GM23338 (cell line): ENCODE data around the gene CDAN1. TPM values are rescaled to one million over a fixed set of nuclear protein-coding genes. Genes with fewer than 3 reads are reported as not detected.

Source experiments
- ATAC-seq: fragments of 200-7000 bp; cut with Tn5 transposase; 3 replicates; pipeline ENCODE4 v1.9.1; 2020
- DNase-seq: peaks from one replicate; pipeline ENCODE4 v3.0.0-alpha.2; 2015; ENCODE audit warnings: low spot score
- H2AFZ ChIP-seq: fragments of 200-600 bp; sonication (generic); 2 replicates; pipeline ENCODE4 v1.8.0; 2016; ENCODE audit warnings: antibody characterized with exemption, mild to moderate bottlenecking, moderate library complexity
- H3F3A ChIP-seq: fragments of 200-600 bp; sonication (generic); replicated peaks from 2 replicates; pipeline ENCODE4 v1.8.0; 2017; ENCODE audit warnings: antibody characterized with exemption, mixed run types, low read depth
- H3K27ac ChIP-seq: fragments of 200-600 bp; sonication (generic); 2 replicates; pipeline ENCODE4 v1.6.1; 2016; ENCODE audit warnings: low read depth
- H3K27me3 ChIP-seq: fragments of 200-600 bp; sonication (generic); 2 replicates; pipeline ENCODE4 v1.8.0; 2016; ENCODE audit warnings: mild to moderate bottlenecking, mixed run types, moderate library complexity; ENCODE audit not compliant: insufficient read depth
- H3K36me3 ChIP-seq: fragments of 200-600 bp; sonication (generic); 2 replicates; pipeline ENCODE4 v1.8.0; 2016; ENCODE audit warnings: mild to moderate bottlenecking; ENCODE audit not compliant: insufficient read depth
- H3K4me1 ChIP-seq: fragments of 200-600 bp; sonication (generic); 2 replicates; pipeline ENCODE4 v1.8.0; 2016; ENCODE audit warnings: mild to moderate bottlenecking, moderate library complexity; ENCODE audit not compliant: insufficient read depth
- H3K4me2 ChIP-seq: fragments of 200-600 bp; sonication (generic); 2 replicates; pipeline ENCODE4 v1.7.1; 2017; ENCODE audit warnings: mixed run types
- H3K4me3 ChIP-seq: fragments of 200-600 bp; sonication (generic); 2 replicates; pipeline ENCODE4 v1.6.1; 2016; ENCODE audit warnings: mixed run types
- H3K79me2 ChIP-seq: fragments of 200-600 bp; sonication (generic); replicated peaks from 2 replicates; pipeline ENCODE4 v1.8.0; 2017; ENCODE audit warnings: mild to moderate bottlenecking; ENCODE audit not compliant: insufficient read depth
- H3K9me2 ChIP-seq: fragments of 200-600 bp; sonication (generic); 2 replicates; pipeline ENCODE4 v1.8.0; 2017; ENCODE audit not compliant: insufficient read depth
- H4K20me1 ChIP-seq: fragments of 200-600 bp; sonication (generic); replicated peaks from 2 replicates; pipeline ENCODE4 v1.8.0; 2017; ENCODE audit warnings: mild to moderate bottlenecking; ENCODE audit not compliant: insufficient read depth
- H3K27ac Mint-ChIP-seq: 2 replicates; pipeline ENCODE4 v1.8.0; 2020; ENCODE audit warnings: inconsistent platforms, mild to moderate bottlenecking, moderate library complexity, mixed read lengths
- H3K27me3 Mint-ChIP-seq: 3 replicates; pipeline ENCODE4 v1.8.0; 2022; ENCODE audit warnings: low read depth, mild to moderate bottlenecking, moderate library complexity, mixed read lengths, inconsistent platforms; ENCODE audit not compliant: insufficient read depth, poor library complexity
- H3K36me3 Mint-ChIP-seq: 3 replicates; pipeline ENCODE4 v1.8.0; 2021; ENCODE audit warnings: low read depth, mild to moderate bottlenecking, inconsistent platforms, moderate library complexity, mixed read lengths
- H3K4me1 Mint-ChIP-seq: 3 replicates; pipeline ENCODE4 v1.8.0; 2020; ENCODE audit warnings: mild to moderate bottlenecking, inconsistent platforms, mixed read lengths
- H3K4me3 Mint-ChIP-seq: 3 replicates; pipeline ENCODE4 v1.8.0; 2021; ENCODE audit warnings: moderate library complexity, mild to moderate bottlenecking, inconsistent platforms, mixed read lengths
- H3K9me3 Mint-ChIP-seq: 3 replicates; pipeline ENCODE4 v1.8.0; 2020; ENCODE audit warnings: moderate library complexity, mild to moderate bottlenecking, inconsistent platforms, mixed read lengths
- CREB1 ChIP-seq: fragments of 250-450 bp; sonication (Bioruptor Pico); IDR thresholded peaks from 2 replicates; pipeline ENCODE4 v1.5.0; 2020; ENCODE audit warnings: low read depth, mild to moderate bottlenecking, moderate library complexity
- EZH2 ChIP-seq: fragments of 200-600 bp; sonication (generic); IDR thresholded peaks from one replicate; pipeline ENCODE4 v1.8.0; 2017; ENCODE audit warnings: antibody characterized with exemption, mild to moderate bottlenecking, low read depth; ENCODE audit not compliant: unreplicated experiment
- EZH2phosphoT487 ChIP-seq: fragments of 200-600 bp; sonication (generic); IDR thresholded peaks from one replicate; pipeline ENCODE4 v1.8.1; 2018; ENCODE audit warnings: antibody characterized with exemption; ENCODE audit not compliant: unreplicated experiment
- JUNB ChIP-seq: IDR thresholded peaks from one replicate; pipeline ENCODE4 v1.6.1; 2016; ENCODE audit warnings: antibody characterized with exemption; ENCODE audit not compliant: unreplicated experiment
- NANOG ChIP-seq: IDR thresholded peaks from 2 replicates; pipeline ENCODE4 v1.6.1; 2016; ENCODE audit warnings: antibody characterized with exemption, borderline replicate concordance
- POLR2AphosphoS5 ChIP-seq: IDR thresholded peaks from 2 replicates; pipeline ENCODE4 v1.6.1; 2016; ENCODE audit warnings: antibody characterized with exemption, low read depth
- REST ChIP-seq: IDR thresholded peaks from one replicate; pipeline ENCODE4 v1.6.1; 2018; ENCODE audit warnings: antibody characterized with exemption; ENCODE audit not compliant: unreplicated experiment
- STAT1 ChIP-seq: IDR thresholded peaks from one replicate; pipeline ENCODE4 v1.6.1; 2016; ENCODE audit warnings: antibody characterized with exemption; ENCODE audit not compliant: unreplicated experiment
- ZNF114 ChIP-seq: fragments of 250-450 bp; sonication (Bioruptor Pico); IDR thresholded peaks from 2 replicates; pipeline ENCODE4 v1.5.0; 2020; ENCODE audit warnings: mild to moderate bottlenecking, moderate library complexity
- ZNF331 ChIP-seq: fragments of 250-450 bp; sonication (Bioruptor Pico); IDR thresholded peaks from 2 replicates; pipeline ENCODE4 v1.5.0; 2020; ENCODE audit warnings: low read depth, mild to moderate bottlenecking, moderate library complexity
- ZNF462 ChIP-seq: fragments of 250-450 bp; sonication (Bioruptor Pico); IDR thresholded peaks from 2 replicates; pipeline ENCODE4 v1.5.0; 2020; ENCODE audit warnings: mild to moderate bottlenecking, moderate library complexity
- polyA plus RNA-seq: library from polyadenylated mRNA; unstranded; fragments of >200 nt; fragmentation: Nextera tagmentation; extraction: Ambion mirVana; gene quantifications from 2 replicates; pipeline ENCODE4 v1.2.1, GENCODE V29; 2016
- total RNA-seq: library from RNA; depleted of rRNA; stranded (reverse); fragments of >200 nt; shearing (Covaris generic); gene quantifications from 2 replicates; pipeline ENCODE4 v1.2.3, GENCODE V29; 2014
- TF ChIP-seq, protein P1 (sequence below): IDR thresholded peaks from 2 replicates; pipeline ENCODE4 v1.6.1; 2016; ENCODE audit warnings: antibody characterized with exemption
- TF ChIP-seq, protein P2 (sequence below), 2 experiments: fragments of 200-600 bp in 1 of 2; sonication (generic) in 1 of 2; conservative IDR thresholded peaks; 2 replicates each; pipeline versions ENCODE4 v1.5.1 to v1.6.1; 2016 to 2017; ENCODE audit warnings: antibody characterized with exemption in 2 of 2, low read depth in 2 of 2, mild to moderate bottlenecking in 2 of 2, moderate library complexity in 1 of 2

The CDAN1 gene
- total and polyA plus RNA-seq, 2 experiments from 2014 or later: 6.0 to 14.7 TPM

DNA sequence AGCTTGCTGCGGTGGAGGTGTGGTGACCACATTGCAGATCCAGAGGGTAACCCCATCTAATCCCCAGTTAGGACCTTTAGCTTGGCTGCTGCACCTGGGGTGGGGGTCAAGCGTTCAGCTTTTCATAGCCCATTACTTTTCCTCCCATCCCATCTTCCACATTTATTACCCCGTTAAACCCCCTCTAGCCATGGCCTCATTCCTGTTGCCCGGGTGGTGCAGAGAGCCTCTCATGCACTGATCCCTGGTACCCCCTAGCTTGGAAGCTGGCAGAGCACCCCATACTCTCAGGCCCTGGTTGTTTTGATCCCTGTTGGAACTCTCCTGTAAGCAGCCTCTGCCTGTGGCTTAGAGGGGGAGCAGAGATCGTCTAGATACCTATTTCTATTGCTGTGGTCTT, 20.8 kb downstream of the CDAN1 start:
- DNase-seq (no peak), ATAC-seq (no peak)
- Mint-ChIP-seq H3K27me3 (peaks cover 7% of the 10 kb centered on the region), H3K27ac (no peak overlapping the region; the same call in 1 of the 2 replicates), H3K36me3 (peaks cover 6% of the 10 kb centered on the region; the same call in 2 of the 3 replicates), H3K9me3 (no peaks in the 10 kb centered on the region), H3K4me1 (no peaks in the 10 kb centered on the region), H3K4me3 (no peak overlapping the region)
- Histone ChIP-seq H3K4me3 (no peak overlapping the region), H3K79me2 (no peaks in the 10 kb centered on the region), H3K4me1 (no peaks in the 10 kb centered on the region), H3K27ac (no peak overlapping the region), H3K9me2 (no peaks in the 10 kb centered on the region), H3K36me3 (0 out of 2 replicates have a peak, but pooled peaks cover 4% of the 10 kb centered on the region), H2AFZ (no peak overlapping the region), H3F3A (no peaks in the 10 kb centered on the region), H3K4me2 (no peak overlapping the region), H3K27me3 (no peaks in the 10 kb centered on the region), H4K20me1 (no peaks in the 10 kb centered on the region)
- TF ChIP-seq EZH2: no peak
- no peak for TF ChIP-seq ZNF114 (CRISPR knock-in tag)
- no peak for TF ChIP-seq ZNF462 (CRISPR knock-in tag)
- TF ChIP-seq NANOG: no peak
- TF ChIP-seq REST: no peak
- no peak for TF ChIP-seq POLR2AphosphoS5
- TF ChIP-seq, protein P1, sequence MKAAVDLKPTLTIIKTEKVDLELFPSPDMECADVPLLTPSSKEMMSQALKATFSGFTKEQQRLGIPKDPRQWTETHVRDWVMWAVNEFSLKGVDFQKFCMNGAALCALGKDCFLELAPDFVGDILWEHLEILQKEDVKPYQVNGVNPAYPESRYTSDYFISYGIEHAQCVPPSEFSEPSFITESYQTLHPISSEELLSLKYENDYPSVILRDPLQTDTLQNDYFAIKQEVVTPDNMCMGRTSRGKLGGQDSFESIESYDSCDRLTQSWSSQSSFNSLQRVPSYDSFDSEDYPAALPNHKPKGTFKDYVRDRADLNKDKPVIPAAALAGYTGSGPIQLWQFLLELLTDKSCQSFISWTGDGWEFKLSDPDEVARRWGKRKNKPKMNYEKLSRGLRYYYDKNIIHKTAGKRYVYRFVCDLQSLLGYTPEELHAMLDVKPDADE: no peak
- no peak for TF ChIP-seq CREB1 (CRISPR knock-in tag)
- no peak for TF ChIP-seq STAT1
- TF ChIP-seq ZNF331 (CRISPR knock-in tag): no peak
- TF ChIP-seq JUNB: no peak
- no peak for TF ChIP-seq EZH2phosphoT487
- TF ChIP-seq, protein P2, sequence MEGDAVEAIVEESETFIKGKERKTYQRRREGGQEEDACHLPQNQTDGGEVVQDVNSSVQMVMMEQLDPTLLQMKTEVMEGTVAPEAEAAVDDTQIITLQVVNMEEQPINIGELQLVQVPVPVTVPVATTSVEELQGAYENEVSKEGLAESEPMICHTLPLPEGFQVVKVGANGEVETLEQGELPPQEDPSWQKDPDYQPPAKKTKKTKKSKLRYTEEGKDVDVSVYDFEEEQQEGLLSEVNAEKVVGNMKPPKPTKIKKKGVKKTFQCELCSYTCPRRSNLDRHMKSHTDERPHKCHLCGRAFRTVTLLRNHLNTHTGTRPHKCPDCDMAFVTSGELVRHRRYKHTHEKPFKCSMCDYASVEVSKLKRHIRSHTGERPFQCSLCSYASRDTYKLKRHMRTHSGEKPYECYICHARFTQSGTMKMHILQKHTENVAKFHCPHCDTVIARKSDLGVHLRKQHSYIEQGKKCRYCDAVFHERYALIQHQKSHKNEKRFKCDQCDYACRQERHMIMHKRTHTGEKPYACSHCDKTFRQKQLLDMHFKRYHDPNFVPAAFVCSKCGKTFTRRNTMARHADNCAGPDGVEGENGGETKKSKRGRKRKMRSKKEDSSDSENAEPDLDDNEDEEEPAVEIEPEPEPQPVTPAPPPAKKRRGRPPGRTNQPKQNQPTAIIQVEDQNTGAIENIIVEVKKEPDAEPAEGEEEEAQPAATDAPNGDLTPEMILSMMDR (conservative IDR thresholded peaks at IDR 0.05; ENCODE audit: low read depth in 2 of 2): no peak
